Ovary (tissue), 9 donors: ENCODE results near the gene CALD1. TPM values are rescaled to one million over a fixed set of nuclear protein-coding genes. Genes with fewer than 3 reads are reported as not detected.

Experiments used
- DNase-seq, 5 donors: peaks; one replicate each; pipeline ENCODE4 v3.0.0-alpha.2; 2019 to 2020
- H3K27ac ChIP-seq, 2 donors: fragments of 200-600 bp; one replicate each; pipeline versions ENCODE4 v1.5.1 to v1.8.0; 2019 to 2022
- H3K27me3 ChIP-seq: fragments of 200-600 bp; one replicate; pipeline ENCODE4 v1.8.0; 2022
- H3K36me3 ChIP-seq: fragments of 200-600 bp; sonication (generic); one replicate; pipeline ENCODE4 v1.5.1; 2019
- H3K4me1 ChIP-seq: one replicate; pipeline ENCODE4 v1.8.1; 2013; ENCODE audit warnings: mild to moderate bottlenecking, moderate library complexity; ENCODE audit not compliant: insufficient read depth
- H3K4me3 ChIP-seq: fragments of 200-600 bp; sonication (generic); one replicate; pipeline ENCODE4 v1.5.1; 2017
- H3K9me3 ChIP-seq, 2 donors: fragments of 200-600 bp in 1 of 2; sonication (generic) in 1 of 2; one replicate each; pipeline versions ENCODE4 v1.5.1 to v1.8.1; 2013 to 2019; ENCODE audit warnings: mild to moderate bottlenecking in 1 of 2, moderate library complexity in 1 of 2
- EP300 ChIP-seq: sonication (generic); formaldehyde crosslinking; IDR thresholded peaks from one replicate; pipeline ENCODE4 v1.6.1; 2017; ENCODE audit warnings: antibody characterized with exemption
- POLR2A ChIP-seq: fragments of 450-650 bp; IDR thresholded peaks from one replicate; pipeline ENCODE4 v1.6.1; 2017; ENCODE audit warnings: antibody characterized with exemption, mild to moderate bottlenecking, moderate library complexity
- WGBS, 3 donors: extraction: QIAGEN DNeasy Blood & Tissue Kit in 1 of 3; methylation state at CpG; one replicate each; pipeline versions ENCODE4 v1.1.5 to v1.1.7; 2013 to 2017; 5-methylcytosine and 5-hydroxymethylcytosine counted together
- intact Hi-C, 4 donors: fragments of 100-400 bp; cut with DNase I; formaldehyde crosslinking; loops; one replicate each; pipeline versions ENCODE4 v1.11.0 to v1.15.1; 2022 to 2023
- polyA plus RNA-seq, 2 donors: library from polyadenylated mRNA; stranded (reverse); fragments of 200-250 nt in 1 of 2; fragments of 350-450 nt in 1 of 2; fragmentation: Illumina TruSeq in 1 of 2; extraction: RNeasy Lipid Tissue Mini Kit (QIAGEN cat#74804) in 1 of 2; gene quantifications; one replicate each; pipeline ENCODE4 v1.2.3, GENCODE V29; 2013 to 2014
- total RNA-seq, 7 donors: library from RNA; depleted of rRNA in 2 of 7; stranded (reverse); fragments of >200 nt in 2 of 7; fragmentation: NEBNext Ultra II Directional in 3 of 7; extraction: Animal tissue kit (Norgen Biotek cat#: 25700) in 3 of 7; gene quantifications; one replicate each; pipeline versions ENCODE4 v1.1.0 to v1.2.4, GENCODE V29; 2016 to 2023
- TF ChIP-seq, protein P1 (sequence below), 3 donors: fragments of 450-650 bp in 2 of 3; fragments of 200-600 bp in 1 of 3; IDR thresholded peaks; one replicate each; pipeline versions ENCODE4 v1.5.1 to v1.8.0; 2016 to 2022; ENCODE audit warnings: antibody characterized with exemption in 3 of 3, mild to moderate bottlenecking in 1 of 3
- donor health status: DM: no; HTN: no; CAD: no; lungs with moderate emphysema.
- donor health status: DM: no; HTN: no; CAD: no.
- donor health status: Bipolar disorder and iron deficiency.
- donor health status: DM: yes; HTN: yes; CAD: no.
- donor health status: DM: no; HTN: no; CAD: no.
- donor health status: DM: yes; HTN: yes; CAD: no.

Gene CALD1
- total and polyA plus RNA-seq, 9 donors = 306 to 697 (median 463) TPM

DNA sequence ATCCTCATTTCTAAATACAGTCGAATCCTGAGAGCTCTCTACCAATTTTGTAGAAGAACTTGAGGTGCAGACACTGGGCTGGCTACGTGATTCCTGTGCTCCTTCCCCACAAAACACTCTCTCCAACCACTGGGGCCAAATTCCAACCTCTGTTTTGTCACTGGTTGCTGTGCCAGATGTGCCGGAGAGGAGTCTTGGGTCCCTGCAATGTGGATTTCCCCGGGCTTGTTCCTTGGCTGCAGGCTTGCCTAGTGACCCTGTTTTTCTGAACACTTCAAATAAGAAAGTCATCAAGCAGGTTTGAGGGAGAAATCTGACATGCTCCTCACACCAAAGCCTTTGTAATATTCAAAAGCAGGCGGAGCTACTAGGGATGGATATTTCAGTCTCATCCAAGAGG lies 162.5 kb downstream of the CALD1 start:
- H3K9me3 ChIP-seq = no peaks in the 10 kb centered on the region
- no peak overlapping the region for H3K27ac ChIP-seq
- DNase-seq = no peak
- no peaks in the 10 kb centered on the region for H3K36me3 ChIP-seq
- no peak for TF ChIP-seq EP300
- TF ChIP-seq, protein P1, sequence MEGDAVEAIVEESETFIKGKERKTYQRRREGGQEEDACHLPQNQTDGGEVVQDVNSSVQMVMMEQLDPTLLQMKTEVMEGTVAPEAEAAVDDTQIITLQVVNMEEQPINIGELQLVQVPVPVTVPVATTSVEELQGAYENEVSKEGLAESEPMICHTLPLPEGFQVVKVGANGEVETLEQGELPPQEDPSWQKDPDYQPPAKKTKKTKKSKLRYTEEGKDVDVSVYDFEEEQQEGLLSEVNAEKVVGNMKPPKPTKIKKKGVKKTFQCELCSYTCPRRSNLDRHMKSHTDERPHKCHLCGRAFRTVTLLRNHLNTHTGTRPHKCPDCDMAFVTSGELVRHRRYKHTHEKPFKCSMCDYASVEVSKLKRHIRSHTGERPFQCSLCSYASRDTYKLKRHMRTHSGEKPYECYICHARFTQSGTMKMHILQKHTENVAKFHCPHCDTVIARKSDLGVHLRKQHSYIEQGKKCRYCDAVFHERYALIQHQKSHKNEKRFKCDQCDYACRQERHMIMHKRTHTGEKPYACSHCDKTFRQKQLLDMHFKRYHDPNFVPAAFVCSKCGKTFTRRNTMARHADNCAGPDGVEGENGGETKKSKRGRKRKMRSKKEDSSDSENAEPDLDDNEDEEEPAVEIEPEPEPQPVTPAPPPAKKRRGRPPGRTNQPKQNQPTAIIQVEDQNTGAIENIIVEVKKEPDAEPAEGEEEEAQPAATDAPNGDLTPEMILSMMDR (IDR thresholded peaks at IDR 0.05) = no peak
- no peak overlapping the region for H3K4me3 ChIP-seq
- intact Hi-C loops = no loop called here
- WGBS, 3 donors = 87 to 92% (median 89%) methylated on average over 5 of the region's 5 CpGs
- no peaks in the 10 kb centered on the region for H3K27me3 ChIP-seq
- peaks cover 1% of the 10 kb centered on the region for H3K4me1 ChIP-seq

DNA sequence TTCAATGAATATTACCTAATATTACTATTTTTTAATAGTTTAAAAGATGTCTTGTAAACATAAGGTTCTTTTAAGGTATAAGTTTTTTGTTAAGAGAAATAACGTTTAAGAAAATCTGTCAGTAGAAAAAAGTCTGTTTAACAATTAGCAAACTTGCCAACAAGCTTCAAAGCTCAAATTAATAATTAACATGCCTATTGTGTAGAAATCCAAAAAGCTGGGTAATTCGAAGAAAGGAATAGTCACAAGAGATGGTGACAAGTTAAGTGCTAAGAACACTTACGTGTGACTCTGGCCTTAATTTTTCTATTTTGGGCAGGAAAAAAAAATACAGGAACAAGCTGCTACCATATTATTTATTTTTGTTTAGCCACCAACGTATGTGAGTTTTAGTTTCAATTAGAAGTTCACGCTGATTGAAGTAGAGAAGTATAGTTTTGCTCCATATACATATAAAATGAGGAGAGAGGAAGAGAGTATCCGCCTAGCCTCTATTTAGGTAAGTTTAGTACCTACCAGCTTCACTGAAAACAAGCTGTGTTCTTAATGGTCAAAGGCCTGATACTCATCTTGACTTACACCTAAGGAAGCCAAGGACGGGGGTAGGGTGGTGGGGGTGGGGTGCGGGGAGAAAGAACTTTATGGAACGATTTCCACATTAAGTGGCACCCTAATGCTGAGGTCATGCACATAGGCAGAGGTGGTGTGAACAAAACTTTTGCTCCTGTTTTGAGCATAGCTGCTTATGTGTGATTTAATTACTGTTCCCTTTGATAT lies 163.4 kb downstream of the CALD1 start:
- intact Hi-C loops = no loop called here
- Histone ChIP-seq H3K9me3 (no peaks in the 10 kb centered on the region), H3K4me3 (no peak overlapping the region), H3K27me3 (no peaks in the 10 kb centered on the region), H3K4me1 (peaks cover 1% of the 10 kb centered on the region), H3K27ac (no peak overlapping the region), H3K36me3 (no peaks in the 10 kb centered on the region)
- DNase-seq = no peak
- no peak for TF ChIP-seq POLR2A
- TF ChIP-seq EP300 = no peak
- TF ChIP-seq, protein P1 (IDR thresholded peaks at IDR 0.05) = no peak
- 76 to 80% (median 78%) methylated on average over 9 of the region's 9 CpGs for WGBS, 3 donors

DNA sequence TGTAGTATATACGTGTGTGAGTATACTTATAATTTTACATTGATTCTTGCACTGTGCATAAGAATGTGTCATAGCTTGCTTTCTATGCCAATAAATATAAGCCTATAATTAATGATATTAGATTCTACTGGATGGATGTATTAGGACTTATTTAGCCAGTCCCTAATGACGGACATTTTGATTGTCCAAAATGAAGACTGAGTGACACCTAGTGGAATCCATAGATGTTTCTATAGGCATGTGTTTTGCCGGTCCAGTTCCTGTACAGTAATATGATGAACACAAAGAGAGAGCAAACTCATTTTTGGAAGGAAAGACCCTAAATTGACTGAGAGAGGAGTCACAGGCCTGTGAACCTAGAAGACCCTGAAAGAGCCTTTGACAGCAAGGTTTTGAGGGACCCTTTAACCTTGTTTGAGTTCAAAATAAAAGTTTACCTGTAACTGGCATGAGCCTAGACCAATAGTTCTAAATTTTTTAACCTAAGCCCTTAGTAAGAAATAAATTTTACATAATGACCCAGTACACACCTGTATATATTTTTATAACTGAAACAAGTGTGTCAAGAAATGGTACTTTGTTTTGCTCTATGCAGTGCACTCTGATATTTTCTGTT lies 164.5 kb downstream of the CALD1 start:
- 58 to 64% (median 62%) methylated on average over 3 of the region's 3 CpGs for WGBS, 3 donors
- Histone ChIP-seq H3K36me3 (no peaks in the 10 kb centered on the region), H3K9me3 (no peaks in the 10 kb centered on the region), H3K27ac (no peak overlapping the region), H3K27me3 (no peaks in the 10 kb centered on the region), H3K4me3 (no peak overlapping the region), H3K4me1 (peaks cover 1% of the 10 kb centered on the region)
- intact Hi-C loops = no loop called here
- TF ChIP-seq EP300 (no peak), POLR2A (no peak)
- TF ChIP-seq, protein P1 (IDR thresholded peaks at IDR 0.05) = no peak
- DNase-seq = no peak

DNA sequence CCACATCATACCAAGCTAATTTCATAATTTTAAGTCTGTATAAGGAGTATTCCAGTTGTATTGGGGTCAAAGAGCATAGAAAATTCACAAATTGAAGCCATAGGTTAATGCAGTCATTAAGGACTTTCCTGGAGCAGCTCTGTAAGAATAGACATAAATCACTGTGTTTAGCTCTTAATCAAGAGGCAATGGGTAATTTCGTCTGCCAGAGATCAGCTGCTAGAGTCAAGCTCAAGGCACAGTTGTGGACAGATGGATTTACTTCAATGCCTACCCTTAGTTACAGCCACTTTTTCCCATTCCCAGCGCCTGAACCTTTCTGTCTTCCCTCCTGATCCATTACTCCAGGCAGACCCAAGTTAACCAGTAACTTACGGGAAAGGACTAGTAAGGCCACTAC lies 166.3 kb downstream of the CALD1 start:
- Histone ChIP-seq H3K9me3 (no peaks in the 10 kb centered on the region), H3K27ac (no peak overlapping the region), H3K4me3 (no peak overlapping the region), H3K4me1 (no peaks in the 10 kb centered on the region), H3K36me3 (no peaks in the 10 kb centered on the region), H3K27me3 (no peaks in the 10 kb centered on the region)
- TF ChIP-seq POLR2A (no peak), EP300 (no peak)
- TF ChIP-seq, protein P1 (IDR thresholded peaks at IDR 0.05) = no peak
- WGBS, 3 donors = 70 to 86% (median 80%) methylated on average over 3 of the region's 3 CpGs
- no peak for DNase-seq
- intact Hi-C loops = no loop called here
